Measurements from ENCODE around the gene B4GALNT1. TPM values are rescaled to one million over a fixed set of nuclear protein-coding genes. Genes with fewer than 3 reads are reported as not detected.
"Not testable (repeated sequence)": the region's sequence is repeated elsewhere in the genome, so short reads cannot be mapped to it uniquely, and the experiment has no call there.

Gene B4GALNT1
- total RNA-seq, 1 donor from 2014 or later: 0.04 TPM

GRCh38 chr12:57607958-57608663 is 24.9 kb downstream of the B4GALNT1 start:
- no peak for ATAC-seq

GRCh38 chr12:57606821-57607220 is 26.2 kb downstream of the B4GALNT1 start:
- ATAC-seq: no peak

GRCh38 chr12:57606399-57606798 is 26.6 kb downstream of the B4GALNT1 start:
- ATAC-seq: no peak

GRCh38 chr12:57605811-57606311 is 27.1 kb downstream of the B4GALNT1 start:
- no peak for ATAC-seq

GRCh38 chr12:57604992-57605810 is 27.8 kb downstream of the B4GALNT1 start:
- peak; percentile 11 for ATAC-seq

GRCh38 chr12:57604454-57604991 is 28.5 kb downstream of the B4GALNT1 start, which contains the start of gene DTX3:
Gene DTX3 (plus strand): TSS chr12:57604824. CDS start chr12:57606518, 1,694 bp downstream.
- ATAC-seq: peak; percentile 22

GRCh38 chr12:57603815-57604453 is 29.1 kb downstream of the B4GALNT1 start:
- no peak for ATAC-seq

GRCh38 chr12:57603324-57603723 is 29.7 kb downstream of the B4GALNT1 start:
- ATAC-seq: no peak

- ATAC-seq: no peak
Observed at GRCh38 chr12:57602544-57602943, 30.5 kb downstream of the B4GALNT1 start.

- no peak for ATAC-seq
Observed at GRCh38 chr12:57600395-57600794, 32.6 kb downstream of the B4GALNT1 start.

GRCh38 chr12:57593187-57593586 is 39.8 kb downstream of the B4GALNT1 start:
- ATAC-seq: no peak

GRCh38 chr12:57592551-57593165 is 40.3 kb downstream of the B4GALNT1 start:
- no peak for ATAC-seq

- ATAC-seq: no peak
Observed at GRCh38 chr12:57591782-57592325, 41.1 kb downstream of the B4GALNT1 start.

GRCh38 chr12:57590864-57591781 is 41.9 kb downstream of the B4GALNT1 start, which contains the start of gene PIP4K2C:
Gene PIP4K2C (plus strand): TSS chr12:57591192. CDS start chr12:57591290, 98 bp downstream.
- ATAC-seq: peak; percentile 98

GRCh38 chr12:57590479-57590863 is 42.5 kb downstream of the B4GALNT1 start:
- ATAC-seq: no peak

- ATAC-seq: not testable (repeated sequence)
Observed at GRCh38 chr12:57588951-57589610, 43.9 kb downstream of the B4GALNT1 start.

GRCh38 chr12:57586832-57587429 is 46.1 kb downstream of the B4GALNT1 start:
- ATAC-seq: no peak

- ATAC-seq: no peak
Observed at GRCh38 chr12:57586128-57586527, 46.9 kb downstream of the B4GALNT1 start.

GRCh38 chr12:57585156-57585555 is 47.8 kb downstream of the B4GALNT1 start:
- ATAC-seq: no peak

GRCh38 chr12:57584690-57585089 is 48.3 kb downstream of the B4GALNT1 start:
- no peak for ATAC-seq
